ENCODE results near the gene C4orf36.

DNA sequence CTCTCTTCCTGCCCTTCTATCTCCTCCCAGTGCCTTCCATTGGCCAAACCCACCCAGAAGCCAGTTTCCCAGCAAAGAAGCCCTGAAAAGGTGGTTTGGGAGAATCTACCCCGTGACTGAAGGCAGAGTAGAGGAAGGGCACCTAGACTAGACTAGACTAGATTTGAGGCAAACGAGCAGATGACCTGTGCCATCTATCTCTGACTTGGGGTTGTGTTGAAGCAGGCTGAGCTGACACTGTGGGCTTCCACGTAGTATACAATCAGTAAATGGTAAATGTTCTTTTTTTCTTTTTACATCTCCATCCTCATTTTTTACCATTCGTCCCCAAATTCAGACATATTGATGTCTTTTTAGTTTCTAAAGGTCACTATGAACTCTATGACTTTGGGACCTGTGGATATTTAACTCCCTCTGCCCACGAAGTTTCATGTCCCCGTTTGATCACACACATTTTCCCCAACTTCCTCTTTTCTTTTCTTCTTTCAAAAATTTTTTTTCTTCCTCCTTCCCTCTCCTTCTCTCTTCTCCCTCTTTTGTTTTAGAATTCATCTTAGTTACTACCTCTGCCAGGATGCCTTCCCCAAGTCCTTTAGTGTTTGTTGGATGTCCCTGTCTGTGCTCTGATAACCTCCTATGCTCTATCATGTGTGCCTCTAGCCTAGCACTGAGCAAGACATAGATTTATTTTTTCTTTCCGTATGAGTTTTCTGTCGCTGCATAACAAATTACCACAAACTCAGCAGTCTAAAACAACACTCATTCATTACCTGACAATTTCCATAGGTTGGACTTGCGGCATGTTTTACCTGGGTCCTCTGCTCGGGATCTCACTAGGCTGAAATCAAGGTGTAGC is 36.4 kb upstream of the C4orf36 start:
- TF ChIP-seq, protein P1, sequence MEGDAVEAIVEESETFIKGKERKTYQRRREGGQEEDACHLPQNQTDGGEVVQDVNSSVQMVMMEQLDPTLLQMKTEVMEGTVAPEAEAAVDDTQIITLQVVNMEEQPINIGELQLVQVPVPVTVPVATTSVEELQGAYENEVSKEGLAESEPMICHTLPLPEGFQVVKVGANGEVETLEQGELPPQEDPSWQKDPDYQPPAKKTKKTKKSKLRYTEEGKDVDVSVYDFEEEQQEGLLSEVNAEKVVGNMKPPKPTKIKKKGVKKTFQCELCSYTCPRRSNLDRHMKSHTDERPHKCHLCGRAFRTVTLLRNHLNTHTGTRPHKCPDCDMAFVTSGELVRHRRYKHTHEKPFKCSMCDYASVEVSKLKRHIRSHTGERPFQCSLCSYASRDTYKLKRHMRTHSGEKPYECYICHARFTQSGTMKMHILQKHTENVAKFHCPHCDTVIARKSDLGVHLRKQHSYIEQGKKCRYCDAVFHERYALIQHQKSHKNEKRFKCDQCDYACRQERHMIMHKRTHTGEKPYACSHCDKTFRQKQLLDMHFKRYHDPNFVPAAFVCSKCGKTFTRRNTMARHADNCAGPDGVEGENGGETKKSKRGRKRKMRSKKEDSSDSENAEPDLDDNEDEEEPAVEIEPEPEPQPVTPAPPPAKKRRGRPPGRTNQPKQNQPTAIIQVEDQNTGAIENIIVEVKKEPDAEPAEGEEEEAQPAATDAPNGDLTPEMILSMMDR (IDR thresholded peaks at IDR 0.05; ENCODE audit: control extremely low read depth in 1 of 3, insufficient read depth in 1 of 3, low read depth in 1 of 3, low read length in 3 of 3), result no peak
- TF ChIP-seq TAF1 (IDR thresholded peaks at IDR 0.05; ENCODE audit: low read depth, low read length) (no peak), POLR2A (IDR thresholded peaks at IDR 0.05; ENCODE audit: control extremely low read depth in 1 of 2, low read depth in 2 of 2, low read length in 2 of 2) (no peak), EZH2 (IDR thresholded peaks at IDR 0.05; ENCODE audit: low read depth, low read length, severe bottlenecking) (no peak), POLR2AphosphoS5 (IDR thresholded peaks at IDR 0.05; ENCODE audit: low read depth, low read length) (no peak), SP1 (IDR thresholded peaks at IDR 0.05; ENCODE audit: low read depth, low read length) (no peak), ZNF274 (IDR thresholded peaks at IDR 0.05; ENCODE audit: borderline replicate concordance, extremely low read depth, low read length) (no peak)
- TF ChIP-seq, protein P2, sequence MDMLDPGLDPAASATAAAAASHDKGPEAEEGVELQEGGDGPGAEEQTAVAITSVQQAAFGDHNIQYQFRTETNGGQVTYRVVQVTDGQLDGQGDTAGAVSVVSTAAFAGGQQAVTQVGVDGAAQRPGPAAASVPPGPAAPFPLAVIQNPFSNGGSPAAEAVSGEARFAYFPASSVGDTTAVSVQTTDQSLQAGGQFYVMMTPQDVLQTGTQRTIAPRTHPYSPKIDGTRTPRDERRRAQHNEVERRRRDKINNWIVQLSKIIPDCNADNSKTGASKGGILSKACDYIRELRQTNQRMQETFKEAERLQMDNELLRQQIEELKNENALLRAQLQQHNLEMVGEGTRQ (IDR thresholded peaks at IDR 0.05; ENCODE audit: low read length), result no peak
- TF ChIP-seq, protein P3, sequence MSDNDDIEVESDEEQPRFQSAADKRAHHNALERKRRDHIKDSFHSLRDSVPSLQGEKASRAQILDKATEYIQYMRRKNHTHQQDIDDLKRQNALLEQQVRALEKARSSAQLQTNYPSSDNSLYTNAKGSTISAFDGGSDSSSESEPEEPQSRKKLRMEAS (IDR thresholded peaks at IDR 0.05), result no peak
- TF ChIP-seq, protein P4, sequence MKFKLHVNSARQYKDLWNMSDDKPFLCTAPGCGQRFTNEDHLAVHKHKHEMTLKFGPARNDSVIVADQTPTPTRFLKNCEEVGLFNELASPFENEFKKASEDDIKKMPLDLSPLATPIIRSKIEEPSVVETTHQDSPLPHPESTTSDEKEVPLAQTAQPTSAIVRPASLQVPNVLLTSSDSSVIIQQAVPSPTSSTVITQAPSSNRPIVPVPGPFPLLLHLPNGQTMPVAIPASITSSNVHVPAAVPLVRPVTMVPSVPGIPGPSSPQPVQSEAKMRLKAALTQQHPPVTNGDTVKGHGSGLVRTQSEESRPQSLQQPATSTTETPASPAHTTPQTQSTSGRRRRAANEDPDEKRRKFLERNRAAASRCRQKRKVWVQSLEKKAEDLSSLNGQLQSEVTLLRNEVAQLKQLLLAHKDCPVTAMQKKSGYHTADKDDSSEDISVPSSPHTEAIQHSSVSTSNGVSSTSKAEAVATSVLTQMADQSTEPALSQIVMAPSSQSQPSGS (IDR thresholded peaks at IDR 0.05; ENCODE audit: low read length), result no peak

Measured in H1 (cell line).